Stimulated activated effector memory CD8-positive, alpha-beta T cell treated with anti-CD3 and anti-CD28 coated beads, Interleukin-12 subunit alpha, Interleukin-12 subunit beta, amount 100 ng/mL, for 72 hours (primary cell): ENCODE measurements around the gene FXYD3.
A peak's percentile ranks its signal among the peaks of the same experiment; 100 is the strongest.

Experiments used
- ATAC-seq: fragments of 150-1000 bp; cut with Tn5 transposase; 2 replicates; pipeline ENCODE4 v1.10.0; 2021
- DNase-seq, 2 donors: peaks; one replicate each; pipeline ENCODE4 v3.0.0; 2021 to 2022; ENCODE audit warnings: low spot score in 2 of 2
- H3K27ac Mint-ChIP-seq: one replicate; pipeline ENCODE4 v1.8.0; 2022; ENCODE audit warnings: mild to moderate bottlenecking, mixed read lengths
- H3K36me3 Mint-ChIP-seq: one replicate; pipeline ENCODE4 v1.8.0; 2022; ENCODE audit warnings: mild to moderate bottlenecking, mixed read lengths
- H3K4me1 Mint-ChIP-seq: one replicate; pipeline ENCODE4 v1.8.0; 2022; ENCODE audit warnings: mixed read lengths
- H3K4me3 Mint-ChIP-seq: one replicate; pipeline ENCODE4 v1.8.0; 2022; ENCODE audit warnings: mild to moderate bottlenecking, mixed read lengths
- H3K9me3 Mint-ChIP-seq: one replicate; pipeline ENCODE4 v1.8.0; 2022; ENCODE audit warnings: mixed read lengths

FXYD3 gene

DNA sequence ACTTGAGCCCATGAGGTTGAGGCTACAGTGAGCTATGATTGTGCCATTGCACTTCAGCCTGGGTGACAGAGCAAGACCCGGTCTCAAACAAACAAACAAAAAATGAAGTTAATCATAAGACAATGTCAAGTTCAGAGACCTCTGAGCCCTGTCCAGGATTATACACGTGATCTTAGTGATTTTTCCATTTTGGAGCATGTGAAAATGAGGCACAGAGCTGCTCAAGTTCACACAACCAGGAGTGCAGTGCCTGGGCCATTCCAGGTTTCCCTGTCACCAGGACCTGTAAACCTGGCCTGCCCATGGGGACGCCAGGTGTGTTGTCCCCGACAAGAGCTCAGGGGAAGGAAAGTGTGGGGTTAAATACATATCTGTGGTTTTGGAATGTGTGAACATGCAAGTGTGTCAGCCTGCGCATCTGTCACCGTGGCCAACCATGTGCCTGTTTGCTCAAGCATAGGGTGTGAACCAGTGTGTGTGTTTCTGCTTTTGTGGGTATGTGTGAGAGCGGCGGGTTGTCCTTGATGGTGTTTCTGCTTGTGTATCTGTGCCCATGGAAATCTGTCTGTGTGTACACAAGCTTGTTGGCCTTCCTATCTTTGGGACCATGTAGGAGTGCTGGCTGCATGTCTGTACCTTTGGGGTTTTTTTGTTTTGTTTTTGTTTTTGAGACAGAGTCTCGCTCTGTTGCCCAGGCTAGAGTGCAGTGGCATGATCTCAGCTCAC, 21.5 kb downstream of the FXYD3 start:
- H3K9me3 Mint-ChIP-seq: peaks cover 3% of the 10 kb centered on the region
- DNase-seq: no peak
- ATAC-seq: no peak
- H3K4me1 Mint-ChIP-seq: peaks cover 33% of the 10 kb centered on the region
- H3K36me3 Mint-ChIP-seq: no peaks in the 10 kb centered on the region
- no peak overlapping the region for H3K4me3 Mint-ChIP-seq
- H3K27ac Mint-ChIP-seq: peak overlapping the region; percentile 7

DNA sequence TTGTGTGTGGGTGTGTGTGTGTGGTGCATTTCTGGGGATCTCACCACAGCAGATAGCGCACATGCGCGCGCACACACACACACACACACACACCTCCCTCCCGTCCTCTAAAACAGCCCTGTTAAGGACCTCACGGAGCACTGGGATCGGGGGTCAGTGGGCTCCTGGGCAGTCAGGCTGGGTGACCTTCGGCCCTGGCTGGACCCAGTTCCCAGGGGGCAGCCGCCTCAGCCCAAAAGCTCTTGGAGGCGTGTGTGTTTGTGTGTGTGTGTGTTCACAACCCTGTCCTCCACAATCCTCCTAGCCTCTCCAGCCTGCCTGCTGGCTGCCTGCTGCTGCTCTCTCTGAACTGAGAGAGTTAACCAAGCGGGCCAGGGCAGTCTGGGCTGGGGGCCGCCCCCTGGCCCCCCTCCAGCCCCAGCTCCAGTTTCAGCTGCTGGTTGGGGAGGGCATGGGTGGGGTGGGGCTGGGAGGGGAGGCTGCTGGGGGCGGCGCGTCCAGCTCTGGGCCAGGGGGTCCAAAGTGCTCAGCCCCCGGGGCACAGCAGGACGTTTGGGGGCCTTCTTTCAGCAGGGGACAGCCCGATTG, 22.8 kb downstream of the FXYD3 start, which contains the start of gene FXYD1:
FXYD1 (plus strand) TSS at position 520 of the 588 bp plus-strand sequence. CDS start 1,256 bp downstream, outside the sequence.
- H3K9me3 Mint-ChIP-seq: no peaks in the 10 kb centered on the region
- DNase-seq: no peak
- H3K27ac Mint-ChIP-seq: peak within 1 kb of the TSS; percentile 7
- ATAC-seq: no peak
- H3K4me3 Mint-ChIP-seq: no peak within 1 kb of the TSS
- peaks cover 43% of the 10 kb centered on the region for H3K4me1 Mint-ChIP-seq
- no peaks in the 10 kb centered on the region for H3K36me3 Mint-ChIP-seq

DNA sequence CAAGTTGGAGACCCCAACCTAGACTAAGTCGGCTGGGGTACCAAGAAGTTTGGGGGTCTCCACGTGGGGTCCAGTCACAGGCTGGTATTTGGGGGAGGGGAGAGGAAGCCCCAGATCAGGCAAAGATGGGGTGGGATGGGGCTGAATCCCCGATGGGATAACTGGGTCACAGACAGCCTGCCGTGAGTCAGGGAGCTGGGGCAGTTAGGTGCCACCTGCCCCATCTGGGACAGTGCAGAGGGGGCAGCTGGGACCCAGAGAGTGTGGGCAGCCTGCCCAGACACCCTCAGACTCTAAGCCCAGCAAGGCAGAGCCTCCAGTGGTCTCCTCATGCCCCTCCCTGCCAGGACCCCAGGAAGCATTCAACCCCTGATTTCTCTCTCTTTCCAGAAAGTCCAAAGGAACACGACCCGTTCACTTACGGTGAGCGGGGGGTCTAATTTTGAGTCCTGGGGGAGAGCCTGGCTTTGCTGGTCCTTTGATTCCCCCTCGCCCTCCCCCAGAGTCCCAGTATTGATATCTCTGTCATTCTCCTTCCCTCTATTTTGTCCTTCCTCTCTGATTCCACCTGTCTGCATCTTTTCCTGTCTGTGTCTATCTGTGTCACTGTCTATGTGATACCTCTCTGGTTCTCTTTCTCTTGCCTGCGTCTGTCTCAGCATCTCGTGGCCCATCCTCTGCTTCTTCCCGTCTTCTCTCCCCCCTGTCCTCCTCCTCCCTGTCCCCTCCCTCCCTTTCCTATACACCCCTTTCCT, 24.8 kb downstream of the FXYD3 start:
- Mint-ChIP-seq H3K4me3 (peak overlapping the region; percentile 76), H3K27ac (peak overlapping the region; percentile 20), H3K36me3 (no peaks in the 10 kb centered on the region), H3K4me1 (peaks cover 54% of the 10 kb centered on the region), H3K9me3 (no peaks in the 10 kb centered on the region)
- no peak for DNase-seq
- no peak for ATAC-seq

DNA sequence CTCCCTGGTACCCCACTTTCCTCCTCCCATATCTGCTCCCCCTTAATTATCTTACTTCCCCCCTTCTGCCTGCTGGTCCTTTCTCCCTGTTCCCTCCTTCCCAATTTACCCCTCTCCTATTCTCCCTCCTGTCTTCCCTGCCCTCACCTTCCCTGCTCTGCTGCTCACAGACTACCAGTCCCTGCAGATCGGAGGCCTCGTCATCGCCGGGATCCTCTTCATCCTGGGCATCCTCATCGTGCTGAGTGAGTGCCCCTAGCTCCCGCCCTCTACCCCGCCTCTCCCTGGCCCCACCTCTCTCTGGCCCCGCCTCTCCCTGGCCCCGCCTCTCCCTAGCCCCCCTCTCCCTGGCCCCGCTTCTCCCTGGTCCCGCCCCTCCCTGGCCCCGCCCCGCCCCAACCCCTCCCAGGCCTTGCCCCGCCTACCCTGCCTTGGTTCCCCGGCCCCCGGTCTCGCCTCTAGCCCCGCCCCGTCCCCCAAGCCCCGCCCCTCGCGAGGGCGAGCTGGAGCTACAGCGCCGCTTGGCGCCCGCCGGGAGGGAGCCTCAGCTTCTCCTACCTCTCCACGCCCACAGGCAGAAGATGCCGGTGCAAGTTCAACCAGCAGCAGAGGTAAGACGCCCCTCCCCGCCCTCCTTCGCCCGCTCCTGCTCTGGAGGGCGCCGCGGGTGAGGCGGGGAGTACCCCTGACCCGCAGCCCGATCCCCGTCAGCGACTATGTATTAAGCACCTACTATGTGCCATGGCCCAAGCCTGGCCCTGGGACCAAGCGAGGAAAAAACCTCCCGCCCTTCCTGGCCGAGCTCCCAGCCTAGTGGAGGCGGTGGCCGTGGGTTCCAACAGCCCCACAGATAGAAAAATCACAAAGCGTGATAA, 25.6 kb downstream of the FXYD3 start:
- Mint-ChIP-seq H3K4me3 (peak overlapping the region; percentile 76), H3K27ac (peak overlapping the region; percentile 20), H3K9me3 (no peaks in the 10 kb centered on the region), H3K4me1 (peaks cover 54% of the 10 kb centered on the region), H3K36me3 (no peaks in the 10 kb centered on the region)
- peak; percentile 85 for ATAC-seq
- DNase-seq: peak; percentile 90 to 95

- no peak for DNase-seq
- peak overlapping the region; percentile 20 for H3K27ac Mint-ChIP-seq
- H3K36me3 Mint-ChIP-seq: no peaks in the 10 kb centered on the region
- H3K4me3 Mint-ChIP-seq: peak overlapping the region; percentile 76
- no peaks in the 10 kb centered on the region for H3K9me3 Mint-ChIP-seq
- peaks cover 52% of the 10 kb centered on the region for H3K4me1 Mint-ChIP-seq
- peak; percentile 22 for ATAC-seq
Measured at GRCh38 chr19:35141837-35142605, 26.4 kb downstream of the FXYD3 start.

GRCh38 chr19:35142606-35143230, 27.1 kb downstream of the FXYD3 start:
- H3K36me3 Mint-ChIP-seq: no peaks in the 10 kb centered on the region
- H3K4me1 Mint-ChIP-seq: peaks cover 46% of the 10 kb centered on the region
- DNase-seq (peak; percentile 65 to 85), ATAC-seq (peak; percentile 18)
- H3K27ac Mint-ChIP-seq: no peak overlapping the region
- peak overlapping the region; percentile 76 for H3K4me3 Mint-ChIP-seq
- no peaks in the 10 kb centered on the region for H3K9me3 Mint-ChIP-seq

DNA sequence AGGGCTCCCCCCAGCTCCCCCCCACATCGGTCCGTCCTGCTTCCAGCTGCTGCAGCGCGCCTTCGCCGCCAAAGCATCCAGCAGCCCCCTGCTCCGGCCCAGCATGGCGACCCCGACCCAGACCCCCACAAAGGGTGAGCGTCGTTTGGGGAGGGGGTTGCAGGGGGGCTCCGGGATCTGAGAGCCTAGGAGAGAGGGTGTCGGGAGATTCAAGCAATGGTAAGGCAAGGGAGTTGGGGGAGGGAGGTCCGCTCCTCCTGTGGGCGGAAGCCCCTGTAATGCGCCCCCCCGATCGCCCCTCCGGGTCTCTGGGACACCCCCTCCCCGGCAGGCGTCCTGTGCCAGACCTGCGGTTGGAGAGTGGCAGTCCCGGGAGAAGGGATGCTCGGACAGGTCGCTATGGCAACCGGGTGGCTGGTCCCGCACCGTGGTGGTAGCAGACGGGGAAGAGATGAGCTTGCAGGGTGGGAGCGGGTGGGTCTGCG, 27.6 kb downstream of the FXYD3 start, which contains the start of gene FXYD7:
FXYD7 (plus strand) TSS at position 25 of the 485 bp plus-strand sequence; CDS start at position 104, 79 bp downstream.
- H3K27ac Mint-ChIP-seq: no peak within 1 kb of the TSS
- H3K9me3 Mint-ChIP-seq: no peaks in the 10 kb centered on the region
- ATAC-seq: no peak
- peak within 1 kb of the TSS; percentile 76 for H3K4me3 Mint-ChIP-seq
- no peak for DNase-seq
- no peaks in the 10 kb centered on the region for H3K36me3 Mint-ChIP-seq
- H3K4me1 Mint-ChIP-seq: peaks cover 46% of the 10 kb centered on the region

DNA sequence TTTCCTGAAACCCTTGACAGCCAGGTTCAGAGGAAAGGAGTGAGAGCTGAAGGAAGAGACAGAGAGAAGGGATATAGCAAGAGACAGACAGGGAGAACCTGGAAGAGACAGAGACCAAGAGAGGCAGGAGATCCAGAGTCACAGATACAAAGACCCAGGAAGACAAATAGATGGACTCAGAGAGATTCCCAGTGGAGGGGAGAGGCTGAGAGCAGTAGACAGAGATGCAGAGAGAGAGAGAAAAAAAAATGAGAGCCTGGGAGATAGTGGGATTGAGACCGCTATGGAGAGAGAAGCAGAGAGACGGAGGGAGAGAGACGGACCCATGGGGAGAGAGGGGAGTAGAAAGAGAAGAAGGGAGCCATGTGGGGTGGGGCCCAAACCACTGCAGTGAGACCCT, 28.2 kb downstream of the FXYD3 start:
- ATAC-seq: no peak
- Mint-ChIP-seq H3K4me3 (peak overlapping the region; percentile 76), H3K4me1 (peaks cover 46% of the 10 kb centered on the region), H3K36me3 (no peaks in the 10 kb centered on the region), H3K9me3 (no peaks in the 10 kb centered on the region), H3K27ac (no peak overlapping the region)
- no peak for DNase-seq

DNA sequence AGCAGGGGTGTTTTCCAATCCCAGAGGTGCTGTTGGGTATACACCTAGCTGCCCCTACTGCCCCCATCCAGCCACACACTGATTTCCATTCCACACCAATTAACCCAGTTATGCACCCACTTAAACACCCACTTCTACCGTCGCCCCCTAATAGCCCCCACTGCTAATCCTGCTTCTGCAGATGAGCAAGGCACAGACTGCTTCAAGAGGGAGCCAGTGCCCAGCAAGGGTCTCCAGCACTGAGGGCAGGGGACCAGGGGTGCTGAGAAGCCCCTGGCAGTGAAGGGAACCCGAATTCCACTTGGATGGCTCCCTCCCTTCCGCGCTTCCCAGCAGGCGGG, 28.6 kb downstream of the FXYD3 start:
- DNase-seq: no peak
- H3K9me3 Mint-ChIP-seq: no peaks in the 10 kb centered on the region
- no peak for ATAC-seq
- H3K4me1 Mint-ChIP-seq: peaks cover 46% of the 10 kb centered on the region
- no peak overlapping the region for H3K27ac Mint-ChIP-seq
- no peak overlapping the region for H3K4me3 Mint-ChIP-seq
- no peaks in the 10 kb centered on the region for H3K36me3 Mint-ChIP-seq

DNA sequence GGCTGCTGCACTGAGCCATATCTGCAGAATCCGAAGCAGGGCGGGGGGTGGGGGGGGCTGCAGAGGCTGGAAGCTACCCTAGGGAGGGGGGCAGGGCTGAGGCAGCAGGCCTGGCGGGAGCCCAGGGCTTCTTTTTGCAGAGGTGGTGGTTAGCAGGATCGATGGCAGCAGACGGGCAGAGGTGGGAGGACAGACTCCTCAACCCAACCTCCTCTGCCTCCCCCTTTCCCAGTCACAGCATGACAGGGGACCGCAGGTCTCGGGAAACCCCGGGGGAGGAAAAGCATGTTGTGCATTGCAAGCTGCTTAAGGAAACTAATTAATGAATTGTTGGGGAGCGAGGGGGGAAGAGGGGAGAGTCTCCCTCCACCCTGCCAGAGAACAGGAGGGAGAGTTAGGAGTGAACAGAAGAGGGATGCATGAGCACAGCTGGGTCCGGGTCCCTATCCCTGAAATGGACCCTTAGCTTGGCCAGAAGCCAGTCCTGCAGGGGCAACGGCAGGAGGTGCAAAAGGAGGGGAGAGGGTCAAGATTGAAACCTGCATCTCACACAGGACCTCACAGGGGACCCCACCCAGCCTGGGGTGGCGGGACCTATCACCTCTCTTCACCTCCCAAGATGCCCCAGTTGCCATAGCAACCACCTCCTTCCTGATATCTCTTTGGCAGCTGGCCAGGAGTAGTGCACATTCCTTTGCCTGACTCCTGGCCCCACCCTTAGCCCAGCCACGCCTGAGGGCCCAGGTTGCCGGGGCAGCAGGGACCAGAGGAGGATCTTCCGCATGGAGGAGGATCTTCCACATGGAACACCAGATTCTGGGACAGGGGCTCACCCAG, 29.2 kb downstream of the FXYD3 start:
- Mint-ChIP-seq H3K27ac (no peak overlapping the region), H3K36me3 (no peaks in the 10 kb centered on the region), H3K4me1 (peaks cover 46% of the 10 kb centered on the region), H3K4me3 (no peak overlapping the region), H3K9me3 (no peaks in the 10 kb centered on the region)
- DNase-seq (no peak), ATAC-seq (no peak)

DNA sequence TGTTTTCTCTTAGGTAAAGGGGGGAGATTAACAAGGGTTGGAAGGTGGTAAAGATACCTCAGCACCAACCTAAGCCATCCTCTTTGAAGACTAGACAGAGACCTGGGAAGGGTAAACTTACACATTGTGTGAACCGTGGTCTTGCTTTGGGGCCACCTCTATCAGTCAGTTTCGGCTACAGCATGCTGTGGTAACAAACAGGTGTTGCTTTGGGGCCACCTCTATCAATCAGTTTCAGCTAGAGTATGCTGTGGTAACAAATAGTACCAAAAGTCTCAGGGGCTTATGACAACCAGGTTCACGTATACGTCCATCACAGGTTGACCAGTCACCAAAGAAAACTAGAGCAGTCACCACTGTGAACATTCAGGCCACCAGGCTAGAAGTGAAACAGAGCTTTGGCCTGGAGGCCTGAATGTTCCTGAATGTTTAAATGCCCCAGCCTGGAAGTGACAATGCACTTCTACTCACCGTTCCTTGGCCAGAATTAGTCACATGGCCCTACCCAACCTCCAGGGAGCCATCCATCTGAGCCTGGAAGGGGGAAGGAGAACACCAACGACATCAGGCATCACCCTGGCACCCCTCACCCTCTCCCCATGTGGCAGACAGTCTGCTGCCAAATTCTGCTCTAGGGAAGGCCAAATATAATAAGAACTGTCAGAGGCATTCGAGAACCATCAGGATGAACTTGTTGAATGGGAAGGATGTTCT, 31.3 kb downstream of the FXYD3 start:
- Mint-ChIP-seq H3K9me3 (no peaks in the 10 kb centered on the region), H3K36me3 (no peaks in the 10 kb centered on the region), H3K27ac (peak overlapping the region; percentile 77), H3K4me3 (no peak overlapping the region), H3K4me1 (peaks cover 30% of the 10 kb centered on the region)
- ATAC-seq: no peak
- no peak for DNase-seq

GRCh38 chr19:35149463-35149862, 33.8 kb downstream of the FXYD3 start:
- no peak overlapping the region for H3K4me3 Mint-ChIP-seq
- no peaks in the 10 kb centered on the region for H3K9me3 Mint-ChIP-seq
- DNase-seq: no peak
- peaks cover 19% of the 10 kb centered on the region for H3K4me1 Mint-ChIP-seq
- ATAC-seq: no peak
- no peak overlapping the region for H3K27ac Mint-ChIP-seq
- no peaks in the 10 kb centered on the region for H3K36me3 Mint-ChIP-seq

DNA sequence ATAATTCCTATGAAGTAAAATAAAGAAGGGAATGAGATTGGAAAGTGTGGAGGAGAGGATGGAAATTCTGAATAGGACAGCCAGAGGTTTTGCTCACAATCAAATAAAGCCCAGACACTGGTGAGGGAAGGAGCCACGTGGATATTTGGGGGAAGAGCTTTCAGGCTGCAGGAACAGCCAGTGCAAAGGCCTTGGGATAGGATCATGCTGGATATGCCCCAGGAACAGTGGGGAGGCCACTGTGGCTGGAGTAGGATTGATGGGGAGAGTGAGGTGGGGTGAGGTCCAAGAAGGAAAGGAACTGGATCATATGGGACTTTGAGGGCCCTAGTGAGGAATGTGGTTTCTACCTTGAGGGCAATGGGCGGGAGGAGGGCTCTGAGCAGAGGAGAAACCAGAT, 34.8 kb downstream of the FXYD3 start:
- Mint-ChIP-seq H3K4me1 (peaks cover 13% of the 10 kb centered on the region), H3K4me3 (no peak overlapping the region), H3K9me3 (no peaks in the 10 kb centered on the region), H3K27ac (peak overlapping the region; percentile 10), H3K36me3 (peaks cover 10% of the 10 kb centered on the region)
- ATAC-seq (no peak), DNase-seq (peak in 1 of 2 donors; percentile 37)
